ENCODE data around the gene CHMP5.

GRCh38 chr9:33227741-33228140 is 37.1 kb upstream of the CHMP5 start:
- no peak for TF ChIP-seq CTCF (conservative IDR thresholded peaks at IDR 0.05 in 1 of 2, IDR thresholded peaks at IDR 0.05 in 1 of 2; ENCODE audit: low read depth in 1 of 2, low read length in 2 of 2)
- TF ChIP-seq EZH2 (IDR thresholded peaks at IDR 0.05; ENCODE audit: low read length, missing control alignments): no peak
